Neural cell (in vitro differentiated cells): ENCODE data around the gene DGKG. TPM values are rescaled to one million over a fixed set of nuclear protein-coding genes. Genes with fewer than 3 reads are reported as not detected.

Experiments used
- H2AFZ ChIP-seq: fragments of 200-600, 300-800 bp; sonication (generic), shearing (Covaris generic); 2 replicates; pipeline ENCODE4 v1.6.0; 2014; ENCODE audit warnings: low read depth, mild to moderate bottlenecking, antibody characterized with exemption, low read length, moderate library complexity
- H3F3A ChIP-seq: fragments of 200-600 bp; shearing (Covaris generic); 2 replicates; pipeline ENCODE4 v1.6.1; 2016; ENCODE audit warnings: mild to moderate bottlenecking, moderate library complexity, mixed read lengths, antibody characterized with exemption, low read length; ENCODE audit not compliant: insufficient read depth, poor library complexity, severe bottlenecking
- H3K27ac ChIP-seq: fragments of 200-600, 300-800 bp; sonication (generic), shearing (Covaris generic); 2 replicates; pipeline ENCODE4 v1.5.1; 2014; ENCODE audit warnings: mild to moderate bottlenecking, low read length, moderate library complexity
- H3K27me3 ChIP-seq: fragments of 300-800, 200-600 bp; sonication (generic), shearing (Covaris generic); 2 replicates; pipeline ENCODE4 v1.6.0; 2014; ENCODE audit warnings: mild to moderate bottlenecking, low read depth, low read length, moderate library complexity; ENCODE audit not compliant: insufficient read depth
- H3K36me3 ChIP-seq: fragments of 300-800, 200-600 bp; sonication (generic), shearing (Covaris generic); 2 replicates; pipeline ENCODE4 v1.5.1; 2014; ENCODE audit warnings: mild to moderate bottlenecking, antibody characterized with exemption, low read length, moderate library complexity; ENCODE audit not compliant: insufficient read depth
- H3K4me2 ChIP-seq: fragments of 300-800, 200-600 bp; sonication (generic), shearing (Covaris generic); 2 replicates; pipeline ENCODE4 v1.6.0; 2014; ENCODE audit warnings: mild to moderate bottlenecking, low read length
- H3K4me3 ChIP-seq: fragments of 300-800, 200-600 bp; sonication (generic), shearing (Covaris generic); 2 replicates; pipeline ENCODE4 v1.5.1; 2014; ENCODE audit warnings: mild to moderate bottlenecking, low read length, moderate library complexity
- H3K79me2 ChIP-seq: fragments of 200-600 bp; shearing (Covaris generic); replicated peaks from 2 replicates; pipeline ENCODE4 v1.6.0; 2014; ENCODE audit warnings: mild to moderate bottlenecking, low read length, moderate library complexity; ENCODE audit not compliant: insufficient read depth
- H3K9ac ChIP-seq: fragments of 300-800, 200-600 bp; sonication (generic), shearing (Covaris generic); 2 replicates; pipeline ENCODE4 v1.6.1; 2016; ENCODE audit warnings: mild to moderate bottlenecking, low read length, mixed read lengths
- H3K9me2 ChIP-seq: fragments of 200-600 bp; shearing (Covaris generic); 2 replicates; pipeline ENCODE4 v1.6.1; 2016; ENCODE audit warnings: mild to moderate bottlenecking, low read length, mixed read lengths; ENCODE audit not compliant: insufficient read depth
- H3K9me3 ChIP-seq: fragments of 200-600, 300-800 bp; sonication (generic), shearing (Covaris generic); 2 replicates; pipeline ENCODE4 v1.6.1; 2016; ENCODE audit warnings: mild to moderate bottlenecking, mixed run types, low read length, moderate library complexity, mixed read lengths
- H4K20me1 ChIP-seq: fragments of 200-600 bp; shearing (Covaris generic); 2 replicates; pipeline ENCODE4 v1.6.1; 2016; ENCODE audit warnings: mild to moderate bottlenecking, mixed run types; ENCODE audit not compliant: insufficient read depth
- CTCF ChIP-seq: fragments of 450-650 bp; IDR thresholded peaks from 2 replicates; pipeline ENCODE4 v1.5.1; 2014; ENCODE audit warnings: antibody characterized with exemption, mild to moderate bottlenecking, moderate library complexity; ENCODE audit not compliant: poor library complexity, severe bottlenecking
- EP300 ChIP-seq: fragments of 450-650 bp; conservative IDR thresholded peaks from 2 replicates; pipeline ENCODE4 v1.6.1; 2014; ENCODE audit warnings: antibody characterized with exemption, mild to moderate bottlenecking, moderate library complexity; ENCODE audit not compliant: poor library complexity, severe bottlenecking
- EZH2 ChIP-seq: fragments of 200-600, 300-800 bp; shearing (Covaris generic), sonication (generic); IDR thresholded peaks from 2 replicates; pipeline ENCODE4 v1.6.1; 2014; ENCODE audit warnings: antibody characterized with exemption, low read length, borderline replicate concordance, mild to moderate bottlenecking; ENCODE audit not compliant: insufficient read depth, poor library complexity, severe bottlenecking
- MXI1 ChIP-seq: fragments of 450-650 bp; conservative IDR thresholded peaks from 2 replicates; pipeline ENCODE4 v1.6.1; 2014; ENCODE audit warnings: antibody characterized with exemption, mild to moderate bottlenecking; ENCODE audit not compliant: poor library complexity, severe bottlenecking
- POLR2AphosphoS5 ChIP-seq: IDR thresholded peaks from 2 replicates; pipeline ENCODE4 v1.6.1; 2012
- RAD21 ChIP-seq: fragments of 450-650 bp; conservative IDR thresholded peaks from 2 replicates; pipeline ENCODE4 v1.6.1; 2014; ENCODE audit warnings: antibody characterized with exemption, mild to moderate bottlenecking, moderate library complexity
- REST ChIP-seq: IDR thresholded peaks from 2 replicates; pipeline ENCODE4 v1.6.1; 2012; ENCODE audit warnings: borderline replicate concordance
- SMC3 ChIP-seq: fragments of 450-650 bp; conservative IDR thresholded peaks from 2 replicates; pipeline ENCODE4 v1.6.1; 2014; ENCODE audit warnings: antibody characterized with exemption, mild to moderate bottlenecking, moderate library complexity; ENCODE audit not compliant: poor library complexity
- TAF1 ChIP-seq: IDR thresholded peaks from 2 replicates; pipeline ENCODE4 v1.6.1; 2012; ENCODE audit warnings: low read depth
- polyA plus RNA-seq: library from polyadenylated mRNA; depleted of rRNA; stranded (reverse); fragments of >200 nt; gene quantifications from 2 replicates; pipeline ENCODE4 v1.2.3, GENCODE V29; 2014

Gene DGKG
- polyA plus RNA-seq, 1 donor from 2014 or later, result not detected

GRCh38 chr3:186259612-186260383 is 102.2 kb downstream of the DGKG start:
- H3K79me2 ChIP-seq, result no peaks in the 10 kb centered on the region
- H2AFZ ChIP-seq, result no peak overlapping the region
- H3K4me2 ChIP-seq, result no peak overlapping the region
- TF ChIP-seq REST, result no peak
- peak; percentile 59 for TF ChIP-seq SMC3
- no peak for TF ChIP-seq MXI1
- TF ChIP-seq EP300, result no peak
- peak; percentile 60 for TF ChIP-seq RAD21
- no peak for TF ChIP-seq EZH2
- no peak for TF ChIP-seq POLR2AphosphoS5
- no peak for TF ChIP-seq TAF1
- TF ChIP-seq CTCF, result peak; percentile 64
- H3K9me3 ChIP-seq, result no peaks in the 10 kb centered on the region
- H3K27ac ChIP-seq, result no peak overlapping the region
- no peak overlapping the region for H3K9ac ChIP-seq
- H3K36me3 ChIP-seq, result no peaks in the 10 kb centered on the region
- H3F3A ChIP-seq, result no peaks in the 10 kb centered on the region
- H3K9me2 ChIP-seq, result no peaks in the 10 kb centered on the region
- no peaks in the 10 kb centered on the region for H3K27me3 ChIP-seq
- H3K4me3 ChIP-seq, result no peak overlapping the region
- H4K20me1 ChIP-seq, result no peaks in the 10 kb centered on the region

GRCh38 chr3:186258968-186259367 is 103.1 kb downstream of the DGKG start:
- no peaks in the 10 kb centered on the region for H3F3A ChIP-seq
- H2AFZ ChIP-seq, result no peak overlapping the region
- no peaks in the 10 kb centered on the region for H3K36me3 ChIP-seq
- no peaks in the 10 kb centered on the region for H3K79me2 ChIP-seq
- H3K9me3 ChIP-seq, result no peaks in the 10 kb centered on the region
- H3K27me3 ChIP-seq, result no peaks in the 10 kb centered on the region
- TF ChIP-seq SMC3, result no peak
- TF ChIP-seq POLR2AphosphoS5, result no peak
- TF ChIP-seq REST, result no peak
- TF ChIP-seq TAF1, result no peak
- no peak for TF ChIP-seq RAD21
- TF ChIP-seq EP300, result no peak
- TF ChIP-seq EZH2, result no peak
- no peak for TF ChIP-seq CTCF
- no peaks in the 10 kb centered on the region for H4K20me1 ChIP-seq
- H3K4me2 ChIP-seq, result no peak overlapping the region
- no peak overlapping the region for H3K27ac ChIP-seq
- H3K9me2 ChIP-seq, result no peaks in the 10 kb centered on the region
- H3K4me3 ChIP-seq, result no peak overlapping the region
- no peak overlapping the region for H3K9ac ChIP-seq
